HG03457 (cell line): Measurements from ENCODE around the gene POMC.
"Not testable (repeated sequence)": the region's sequence is repeated elsewhere in the genome, so short reads cannot be mapped to it uniquely, and the experiment has no call there.

Source experiments
- ATAC-seq: cut with Tn5 transposase; IDR thresholded peaks from one replicate; pipeline ENCODE4 v1.9.1; 2021; ENCODE audit warnings: moderate number of reproducible peaks; ENCODE audit not compliant: unreplicated experiment

POMC gene

GRCh38 chr2:25168256-25169072, at the start of gene POMC:
TSS of gene POMC (minus strand) at chr2:25168580. CDS start at chr2:25164772, 3,808 bp downstream.
- ATAC-seq, result no peak

DNA sequence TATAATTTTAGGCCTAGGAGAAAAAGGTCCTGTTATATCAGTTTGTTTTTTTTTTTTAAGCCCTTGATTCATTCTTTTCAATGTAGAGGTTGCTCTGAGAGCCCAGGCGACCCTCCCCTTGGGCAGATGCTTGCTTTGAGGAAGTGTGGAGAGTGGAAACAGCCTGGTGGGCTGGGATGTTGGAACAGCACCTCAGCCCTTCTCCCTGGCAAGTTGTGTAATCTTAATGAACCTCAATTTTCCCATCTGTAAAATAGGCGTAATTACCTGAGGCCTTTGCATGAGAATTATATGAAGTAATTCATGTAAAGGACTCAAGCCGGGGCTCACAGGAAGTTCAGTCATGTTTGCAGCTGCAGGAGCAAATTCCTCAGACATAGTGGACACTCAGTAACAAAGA, 49.7 kb upstream of the POMC start:
- ATAC-seq, result no peak

DNA sequence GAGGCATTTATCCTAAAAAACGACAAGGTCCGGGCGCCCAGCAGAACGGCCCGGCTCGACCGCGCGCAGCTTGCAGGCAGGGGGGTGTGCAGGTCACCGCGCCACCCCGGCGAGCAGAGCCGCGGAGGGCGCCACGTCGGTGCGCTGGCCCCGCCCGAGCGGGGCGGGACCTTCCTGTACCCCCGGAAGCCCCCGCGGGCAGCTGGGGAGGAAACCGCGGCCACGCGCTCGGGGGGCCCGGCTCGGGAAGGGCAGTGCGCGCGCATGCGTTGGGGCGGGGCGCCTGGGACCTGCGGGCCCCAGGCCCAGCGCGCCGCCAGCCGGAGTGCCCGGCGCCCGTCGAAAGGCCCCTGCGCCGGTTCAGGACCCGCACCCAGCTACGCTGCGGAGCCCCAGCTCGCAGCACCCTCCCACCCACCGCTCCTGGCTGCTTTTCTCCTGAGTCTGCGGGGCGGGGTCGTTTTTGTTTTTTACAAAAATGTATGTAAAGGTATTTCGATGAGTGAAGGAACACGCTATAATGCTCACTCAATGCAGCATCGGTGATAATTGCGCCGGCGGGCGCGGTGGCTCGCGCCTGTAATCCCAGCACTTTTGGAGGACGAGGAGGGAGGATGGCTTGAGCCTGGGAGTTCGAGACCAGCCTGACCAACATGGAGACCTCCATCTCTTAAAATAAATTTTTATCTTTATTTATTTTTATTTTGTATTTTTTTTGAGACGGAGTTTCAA, 47.7 kb upstream of the POMC start:
- ATAC-seq, result peak; percentile 47

DNA sequence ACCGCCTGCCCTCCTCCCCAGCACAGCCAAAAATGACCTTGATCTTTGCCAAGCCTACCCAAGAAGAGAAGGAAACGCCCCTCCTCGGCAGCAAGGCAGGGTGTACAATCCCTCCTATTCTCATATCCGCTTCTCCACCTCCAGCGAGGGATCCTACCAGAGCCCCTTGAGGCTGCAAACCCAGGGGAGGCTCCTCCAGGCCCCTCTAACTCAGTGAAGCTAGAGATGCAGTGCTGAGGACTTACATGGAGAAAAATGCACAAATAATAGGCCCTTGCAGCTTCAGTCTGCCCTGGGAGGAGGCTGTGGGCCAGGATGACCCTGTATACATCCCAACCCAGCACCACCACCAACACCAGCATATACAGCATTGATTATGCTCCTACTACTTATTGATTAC, 46.9 kb upstream of the POMC start:
- no peak for ATAC-seq

DNA sequence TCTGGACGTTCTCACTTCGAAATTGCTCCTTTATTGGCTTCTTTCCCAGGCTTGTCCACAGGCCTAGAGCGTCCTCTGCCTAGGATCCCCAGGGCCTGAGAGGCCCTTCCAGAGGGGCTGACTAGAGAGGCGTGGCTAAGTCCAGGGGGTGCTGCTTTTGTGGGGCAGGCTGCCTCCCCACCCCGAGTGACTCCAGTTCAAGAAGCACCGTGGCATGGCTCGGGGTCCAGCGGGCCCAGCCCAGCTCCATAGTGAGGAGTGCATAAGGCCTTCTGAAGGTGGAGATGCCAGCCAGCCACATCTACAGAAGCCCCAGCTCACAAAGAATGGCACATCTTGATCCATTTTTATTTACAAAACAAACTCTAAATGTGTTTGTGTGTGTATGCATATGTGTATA, 44.8 kb upstream of the POMC start:
- no peak for ATAC-seq

- ATAC-seq, result not testable (repeated sequence)
These were observed 42.5 kb upstream of the POMC start for GRCh38 chr2:25210923-25211322.

GRCh38 chr2:25207078-25207545, 38.7 kb upstream of the POMC start:
- no peak for ATAC-seq

DNA sequence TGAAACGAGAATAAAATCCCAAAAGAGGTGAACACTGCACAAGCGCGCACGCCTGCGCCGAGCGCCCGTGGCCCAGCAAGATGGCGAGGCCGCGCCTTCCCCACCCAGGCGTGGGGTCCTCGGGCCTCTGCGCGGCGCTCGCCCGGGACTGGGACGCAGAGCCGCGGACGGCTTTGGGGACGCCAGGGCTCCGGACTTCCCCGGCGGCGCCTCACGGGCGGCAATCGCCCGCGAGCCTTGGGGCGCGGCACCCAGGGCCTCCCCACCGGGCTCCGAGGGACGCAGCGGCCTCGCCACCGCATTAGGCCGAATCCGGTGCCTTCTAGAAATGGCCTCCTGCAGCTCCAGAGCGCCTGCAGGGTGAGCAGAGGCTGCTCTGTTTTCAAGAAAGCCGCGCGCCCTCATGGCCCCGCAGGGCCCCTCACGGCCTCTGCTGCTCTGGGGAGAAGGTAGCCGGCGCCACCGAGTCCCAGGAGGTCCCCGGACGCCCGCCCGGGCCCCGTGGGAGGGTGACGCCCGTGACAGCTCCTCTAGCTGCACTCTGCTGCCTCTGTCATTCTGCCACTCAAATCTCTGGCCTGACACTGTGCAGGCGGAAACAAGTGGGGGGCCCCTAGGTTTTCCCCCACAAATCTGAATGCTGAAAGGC, 35.9 kb upstream of the POMC start:
- no peak for ATAC-seq

DNA sequence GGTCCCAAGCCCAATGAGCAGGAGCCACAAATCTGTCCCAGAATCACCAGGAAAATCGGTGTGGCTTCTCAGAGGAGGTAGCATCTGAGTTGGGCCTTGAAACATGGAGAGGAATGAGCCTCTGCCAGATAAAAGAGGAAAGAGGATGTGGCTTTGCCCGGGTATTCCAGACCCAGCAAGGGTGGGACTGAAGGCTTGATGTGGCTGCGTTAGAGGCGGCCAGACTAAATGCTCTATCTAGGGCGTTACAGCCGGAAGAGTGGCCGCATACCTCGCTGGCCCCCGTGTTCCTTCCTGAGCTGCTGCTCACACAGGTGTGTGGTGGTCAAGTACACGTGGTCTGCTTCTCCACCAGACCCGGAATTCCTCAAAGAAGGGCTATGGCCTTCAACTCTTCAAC, 33.9 kb upstream of the POMC start:
- ATAC-seq, result no peak

DNA sequence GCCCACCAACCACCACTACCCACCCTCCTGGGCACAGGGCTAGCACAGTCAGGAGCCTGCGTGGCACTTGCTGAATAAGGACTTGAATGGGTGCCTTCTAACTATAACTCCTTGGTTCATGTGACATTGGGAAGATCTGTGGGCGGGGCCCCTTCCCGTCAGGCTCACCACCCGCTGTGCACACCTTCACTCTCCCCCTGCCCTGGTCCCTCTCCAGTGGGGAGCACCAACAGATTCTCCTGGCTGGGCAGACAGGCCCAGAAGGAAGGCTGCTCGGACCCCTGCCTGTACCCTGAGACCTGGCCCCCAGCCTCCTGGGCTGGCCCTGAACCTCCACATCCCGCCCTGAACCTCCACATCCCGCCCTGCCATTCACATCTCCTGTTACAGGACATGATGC, 33.4 kb upstream of the POMC start:
- ATAC-seq, result no peak

DNA sequence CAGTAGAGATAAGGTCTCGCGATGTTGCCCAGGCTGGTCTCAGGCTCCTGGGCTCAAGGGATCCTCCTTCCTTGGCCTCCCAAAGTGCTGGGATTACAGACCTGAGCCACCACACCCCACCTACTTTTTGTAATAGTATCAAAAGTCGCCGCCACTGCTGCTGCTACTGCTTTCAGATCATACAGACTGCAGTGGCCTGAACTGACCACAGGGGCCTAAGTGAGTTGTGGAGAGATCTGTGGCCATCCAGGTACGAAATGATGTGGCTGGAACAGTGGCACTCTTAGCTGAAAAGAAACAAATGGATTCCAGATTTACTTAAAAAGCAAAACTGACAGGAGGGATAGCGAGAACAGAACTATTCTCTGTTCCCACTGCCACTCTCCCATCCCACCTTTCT, 32.9 kb upstream of the POMC start:
- no peak for ATAC-seq

DNA sequence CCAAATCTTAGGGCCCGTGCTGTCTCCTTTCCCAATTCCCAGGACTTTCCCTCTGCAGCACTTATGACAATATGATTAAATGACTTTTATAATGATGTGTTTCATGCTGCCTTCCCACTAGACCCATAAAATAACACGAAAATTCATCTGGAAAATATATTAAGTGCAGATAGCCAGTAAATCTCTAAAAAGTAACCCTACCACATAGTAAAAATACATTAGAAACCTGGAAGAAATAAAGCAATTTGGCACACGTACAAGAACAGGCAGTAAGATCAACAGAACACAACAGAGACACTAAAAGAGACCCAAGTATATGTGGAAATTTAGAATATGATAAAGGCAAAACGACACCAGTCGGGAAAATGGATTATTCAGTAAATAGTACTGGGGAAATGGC, 30.2 kb upstream of the POMC start:
- no peak for ATAC-seq

- ATAC-seq, result no peak
These were observed 29.8 kb upstream of the POMC start for GRCh38 chr2:25198209-25198525.

DNA sequence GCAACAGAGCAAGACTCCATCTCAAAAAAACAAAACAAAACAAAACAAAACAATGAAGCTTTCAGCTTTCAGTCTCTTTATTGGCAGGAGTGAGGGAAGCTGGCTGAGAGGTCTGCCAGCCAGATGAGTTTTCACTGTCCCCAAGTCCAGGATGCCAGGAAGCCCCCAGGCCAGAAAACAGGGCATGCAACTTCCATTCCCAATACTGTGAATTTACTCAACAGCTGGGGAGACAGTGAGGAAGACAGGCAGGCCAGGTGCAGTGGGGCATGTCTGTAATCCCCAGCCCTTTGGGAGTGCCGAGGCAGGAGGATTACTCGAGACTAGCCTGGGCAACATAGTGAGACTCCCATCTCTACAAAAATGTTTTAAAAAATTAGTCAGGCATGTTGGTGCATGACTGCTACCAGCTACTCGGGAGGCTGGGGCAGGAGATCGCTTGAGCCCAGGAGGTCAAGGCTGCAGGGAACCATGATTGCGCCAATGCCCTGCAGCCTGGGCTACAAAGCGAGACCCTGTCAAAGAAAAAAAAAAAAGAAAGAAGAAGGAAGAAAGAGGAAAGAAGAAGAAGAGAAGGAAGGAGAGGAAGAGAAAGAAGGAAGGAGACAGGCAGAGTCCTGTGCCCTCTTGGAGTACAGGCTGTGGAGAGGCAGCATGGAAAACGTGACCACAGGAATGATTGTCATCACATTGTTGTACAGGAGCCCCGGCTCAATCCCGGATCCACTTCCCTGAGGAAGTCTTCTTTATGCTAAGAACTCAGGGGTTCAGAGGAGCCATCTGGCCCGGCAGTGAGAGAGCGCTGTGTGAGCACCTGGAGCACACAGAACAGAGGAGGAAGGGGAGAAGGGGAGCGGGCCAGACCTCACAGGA, 29.2 kb upstream of the POMC start:
- no peak for ATAC-seq

DNA sequence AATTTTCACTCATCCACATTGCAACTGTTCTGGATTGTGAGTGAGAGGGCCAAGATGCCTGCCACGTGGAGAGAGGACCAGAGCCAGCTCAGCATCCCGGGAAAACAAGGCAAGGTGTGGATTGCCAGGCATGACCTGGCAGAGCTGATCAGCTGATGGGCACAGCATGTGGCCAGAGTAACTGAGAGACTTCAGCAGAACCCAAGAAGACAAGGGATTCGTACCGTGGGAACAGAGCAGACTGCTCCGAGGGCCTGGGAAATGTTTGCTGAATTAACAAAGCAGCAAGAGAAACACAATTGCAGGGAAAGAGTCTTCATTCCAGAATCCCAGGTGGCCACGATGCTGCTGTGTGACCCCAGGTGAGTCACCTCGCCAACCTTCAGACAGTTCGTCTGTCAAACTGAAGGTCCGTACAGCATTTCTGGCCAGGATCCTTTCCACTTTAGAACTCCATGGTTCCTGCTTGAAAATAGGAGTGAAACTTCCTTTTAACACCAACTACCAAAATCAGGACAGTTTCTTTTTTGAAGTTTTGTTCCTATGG, 26.3 kb upstream of the POMC start:
- no peak for ATAC-seq

DNA sequence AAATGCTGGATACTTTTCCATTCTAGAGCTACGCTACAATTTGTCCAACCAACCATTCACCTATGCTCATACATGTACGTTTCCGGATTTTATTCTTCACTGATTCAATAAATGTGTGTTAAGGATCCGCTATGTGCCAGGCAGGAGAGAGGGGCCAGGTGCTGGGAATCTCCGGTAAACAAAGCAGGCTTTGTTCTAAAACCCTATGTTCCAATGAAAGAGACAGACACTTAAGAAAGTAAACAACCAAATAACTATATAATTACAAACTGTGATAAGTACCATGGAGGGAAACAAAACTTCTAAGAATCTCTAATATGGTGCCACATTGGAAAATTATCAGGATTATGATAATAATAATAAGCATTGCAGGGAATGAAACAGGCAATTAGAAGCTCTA, 22.2 kb upstream of the POMC start:
- ATAC-seq, result no peak

GRCh38 chr2:25188405-25188804, 20.0 kb upstream of the POMC start:
- ATAC-seq, result no peak

DNA sequence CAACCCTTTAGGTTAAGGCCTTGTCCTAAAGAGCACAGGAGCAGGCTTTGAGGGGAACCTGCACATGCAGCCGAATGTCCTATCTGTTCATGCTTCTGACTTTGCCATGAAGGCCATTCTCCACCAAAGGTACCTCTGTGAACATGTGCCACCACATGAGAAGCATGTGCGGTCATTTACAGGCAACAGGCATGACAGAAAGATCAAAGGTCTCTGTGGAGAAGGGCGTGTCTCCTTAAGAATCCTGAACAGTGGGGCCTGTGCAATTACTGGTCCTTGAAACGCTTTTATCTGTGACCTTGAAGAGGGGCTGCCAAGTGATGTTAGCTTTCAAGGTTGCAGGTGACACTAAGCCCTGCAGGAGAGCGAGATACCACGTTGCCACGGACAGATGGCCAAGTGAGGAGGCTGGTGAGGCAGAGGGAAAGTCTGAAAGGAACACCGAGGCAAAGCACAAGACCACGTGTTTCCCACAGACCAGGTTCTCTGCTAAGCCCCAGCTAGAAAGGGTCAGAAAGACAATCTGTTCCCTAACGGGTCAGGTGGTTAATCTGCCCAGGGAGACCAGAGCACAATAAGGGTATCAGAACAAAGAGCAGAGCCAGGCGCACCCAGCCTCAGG, 19.5 kb upstream of the POMC start:
- no peak for ATAC-seq

- ATAC-seq, result no peak
These were observed 15.9 kb upstream of the POMC start for GRCh38 chr2:25184254-25184653.

DNA sequence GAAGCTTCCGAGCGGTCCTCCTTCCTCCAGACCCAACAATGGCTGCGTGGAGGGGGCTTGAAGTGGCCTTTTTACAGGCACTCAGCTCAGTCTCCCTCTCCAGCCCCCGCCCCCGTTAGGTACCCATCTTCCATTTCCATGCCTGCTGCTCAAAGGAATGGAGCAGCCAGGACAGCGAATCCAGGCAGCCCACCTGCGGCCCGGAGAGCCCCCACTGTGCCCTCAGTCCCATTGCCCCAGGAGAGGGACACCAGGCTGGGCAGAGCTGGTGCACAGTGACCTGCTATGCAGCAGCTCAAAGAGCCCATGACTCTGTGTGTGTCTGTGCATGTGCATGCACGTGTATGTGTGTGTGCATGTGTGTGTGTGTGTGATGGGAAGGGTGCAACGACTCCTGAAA, 10.6 kb upstream of the POMC start:
- no peak for ATAC-seq
